GM18505 (cell line): Measurements from ENCODE around the gene HAVCR1.
"Not testable (repeated sequence)": the region's sequence is repeated elsewhere in the genome, so short reads cannot be mapped to it uniquely, and the experiment has no call there.

Experiments
- ATAC-seq: cut with Tn5 transposase; IDR thresholded peaks from one replicate; pipeline ENCODE4 v1.9.1; 2021; ENCODE audit not compliant: unreplicated experiment
- POLR2A ChIP-seq: IDR thresholded peaks from 4 replicates; pipeline ENCODE4 v1.6.1; 2011; ENCODE audit warnings: borderline replicate concordance; ENCODE audit not compliant: insufficient read depth, insufficient read length; ENCODE audit errors: extremely low read depth

The HAVCR1 gene

DNA sequence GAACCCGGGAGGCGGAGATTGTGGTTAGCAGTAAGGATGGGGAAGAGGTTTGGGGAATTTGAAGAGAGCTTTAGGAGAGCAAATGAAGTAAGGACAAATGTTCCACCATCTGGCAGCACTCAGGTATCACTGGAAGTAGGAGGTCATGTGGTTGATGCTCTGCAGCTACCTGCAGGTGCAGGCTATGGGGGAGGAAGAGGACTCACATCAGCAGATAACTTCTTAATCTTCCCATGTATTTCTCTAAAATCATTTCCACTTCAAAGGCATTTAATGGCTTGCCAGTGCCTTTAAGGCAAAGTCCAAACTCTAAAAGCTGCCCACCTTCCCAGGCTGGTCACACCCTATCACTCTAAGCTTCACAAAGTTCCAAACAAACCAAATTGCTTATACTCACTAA is 8.1 kb upstream of the HAVCR1 start:
- no peak for ATAC-seq
- TF ChIP-seq POLR2A: no peak

DNA sequence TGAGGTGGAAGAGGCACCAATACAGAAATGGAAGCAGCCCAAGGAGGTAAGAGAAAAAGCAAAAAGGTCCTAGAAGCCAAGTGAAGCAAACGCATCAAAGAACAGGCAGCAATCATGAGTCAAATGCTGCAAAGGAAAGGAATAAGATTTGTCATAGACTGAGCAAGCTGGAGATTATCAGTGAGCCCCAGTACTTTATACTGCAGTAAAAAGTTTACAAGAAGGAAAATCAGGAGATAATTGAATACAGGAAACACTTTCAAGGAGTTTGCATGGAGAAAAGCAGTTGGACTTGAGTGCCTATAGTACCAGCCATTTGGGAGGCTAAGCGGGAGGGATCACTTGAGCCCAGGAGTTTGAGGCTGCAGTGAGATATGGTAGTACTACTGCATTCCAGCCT is 7.2 kb upstream of the HAVCR1 start:
- TF ChIP-seq POLR2A: no peak
- no peak for ATAC-seq

DNA sequence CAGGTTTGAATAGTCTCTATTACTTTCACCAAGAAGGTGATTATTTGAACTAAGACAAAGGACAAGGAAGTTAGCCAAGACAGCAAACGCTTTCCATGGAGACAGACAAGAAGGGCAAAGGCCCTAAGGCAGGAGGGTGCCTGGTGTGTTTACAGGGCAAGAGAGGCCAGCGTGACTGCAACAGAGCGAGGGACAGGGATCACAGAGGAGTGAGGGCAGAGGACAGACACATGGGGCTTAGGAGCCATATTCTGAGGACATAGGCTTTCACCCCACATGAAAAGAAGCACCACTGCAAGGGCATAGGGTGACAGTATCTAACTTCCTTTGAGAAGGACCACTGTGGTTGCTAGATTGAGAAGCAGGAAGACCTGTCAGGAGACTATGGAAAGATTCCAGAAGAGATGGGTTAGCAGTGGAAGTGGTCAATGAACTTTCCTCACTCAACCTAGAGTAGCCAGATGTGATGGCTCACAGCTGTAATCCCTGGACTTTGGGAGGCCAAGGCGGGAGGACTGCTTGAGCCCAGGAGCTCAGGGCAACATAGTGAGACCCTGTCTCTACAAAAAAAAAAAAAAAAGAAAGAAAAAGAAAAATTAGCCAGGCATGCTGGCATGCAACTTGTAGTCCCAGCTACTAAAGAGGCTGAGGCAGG is 5.0 kb upstream of the HAVCR1 start:
- TF ChIP-seq POLR2A: no peak
- ATAC-seq: no peak

GRCh38 chr5:157059891-157060290 is 975 bp upstream of the HAVCR1 start:
- TF ChIP-seq POLR2A: no peak
- ATAC-seq: no peak

DNA sequence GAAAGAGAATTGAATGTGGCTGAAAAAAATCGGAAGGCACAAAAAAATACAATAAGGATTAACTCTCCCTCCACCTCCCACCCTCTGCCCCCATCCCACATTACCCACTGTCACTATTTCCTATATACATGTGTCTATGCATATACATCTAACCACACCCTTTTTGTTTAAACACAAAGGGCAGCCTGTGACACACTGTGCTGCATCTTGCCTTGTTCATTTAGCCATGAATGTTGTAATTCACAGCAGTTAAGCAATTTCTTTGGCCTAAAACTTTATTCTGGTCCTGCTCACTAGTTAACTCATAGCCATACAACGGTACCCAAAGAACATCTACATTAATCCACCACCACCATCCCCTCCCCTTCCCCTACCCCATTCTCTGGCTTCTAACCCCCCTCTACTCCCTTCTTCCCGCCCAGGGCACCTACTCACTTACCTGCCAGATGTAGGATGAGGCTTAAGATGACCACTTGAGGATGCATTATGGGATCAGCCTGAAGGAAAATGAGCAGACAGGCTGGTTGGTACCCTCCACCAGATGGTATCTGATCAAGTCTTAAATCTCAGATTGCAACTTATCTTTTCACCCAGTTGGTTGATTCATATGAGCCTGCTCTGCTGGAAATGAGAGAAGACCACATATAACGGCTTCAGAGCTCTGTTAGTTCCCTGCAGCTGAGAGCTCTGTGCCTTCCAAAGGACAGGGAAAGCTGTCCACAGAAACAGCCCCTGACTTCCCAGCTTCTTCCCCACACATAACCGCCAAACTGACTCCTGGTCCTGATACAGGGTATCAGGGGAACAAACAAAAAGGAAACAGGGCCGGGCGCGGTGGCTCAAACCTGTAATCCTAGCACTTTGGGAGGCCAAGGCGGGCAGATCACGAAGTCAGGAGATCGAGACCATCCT is 1.2 kb downstream of the HAVCR1 start:
- no peak for ATAC-seq
- no peak for TF ChIP-seq POLR2A

- ATAC-seq: not testable (repeated sequence)
Measured at GRCh38 chr5:157056848-157057247, 2.1 kb downstream of the HAVCR1 start.

GRCh38 chr5:157051604-157052245 is 7.2 kb downstream of the HAVCR1 start:
- TF ChIP-seq POLR2A: no peak
- ATAC-seq: no peak

- ATAC-seq: no peak
- no peak for TF ChIP-seq POLR2A
Measured at GRCh38 chr5:157050050-157050449, 8.9 kb downstream of the HAVCR1 start.

DNA sequence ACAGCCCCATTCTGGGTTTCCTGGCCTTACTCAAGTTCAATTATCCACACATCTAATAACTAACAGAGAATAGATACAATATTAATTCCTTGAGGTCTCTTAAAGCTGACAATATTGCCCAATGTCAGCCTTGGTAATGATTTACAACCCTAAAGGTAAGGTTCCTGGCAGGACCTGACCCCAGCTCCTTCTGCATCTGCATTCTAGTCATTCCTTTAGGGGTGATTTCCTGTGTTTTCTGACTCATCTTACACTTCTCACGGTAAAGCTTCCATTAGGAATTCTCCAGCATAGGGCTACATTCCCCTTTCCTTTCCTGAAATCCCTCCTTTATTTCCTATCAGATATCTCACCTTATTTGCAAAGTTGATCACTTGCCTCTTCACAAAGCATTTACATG is 9.3 kb downstream of the HAVCR1 start:
- no peak for ATAC-seq
- no peak for TF ChIP-seq POLR2A

- no peak for ATAC-seq
- TF ChIP-seq POLR2A: no peak
Measured at GRCh38 chr5:157047898-157048297, 11.0 kb downstream of the HAVCR1 start.

DNA sequence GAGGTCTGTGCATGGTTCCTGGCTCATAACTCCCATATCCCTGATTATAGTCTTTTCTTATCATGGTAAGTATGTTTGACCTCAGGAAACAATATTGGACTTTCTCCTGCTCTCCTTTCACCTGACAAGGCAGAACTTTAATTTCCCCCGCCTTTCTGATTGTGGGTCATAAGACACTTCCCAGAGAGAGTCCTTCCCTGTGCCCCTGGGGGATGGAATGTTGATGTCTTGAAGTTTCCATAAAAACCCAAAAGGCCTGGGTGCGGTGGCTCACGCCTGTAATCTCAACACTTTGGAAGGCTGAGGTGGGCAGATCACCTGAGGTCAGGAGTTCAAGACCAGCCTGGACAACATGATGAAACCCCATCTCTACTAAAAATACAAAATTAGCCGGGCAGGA is 11.9 kb downstream of the HAVCR1 start:
- ATAC-seq: not testable (repeated sequence)

DNA sequence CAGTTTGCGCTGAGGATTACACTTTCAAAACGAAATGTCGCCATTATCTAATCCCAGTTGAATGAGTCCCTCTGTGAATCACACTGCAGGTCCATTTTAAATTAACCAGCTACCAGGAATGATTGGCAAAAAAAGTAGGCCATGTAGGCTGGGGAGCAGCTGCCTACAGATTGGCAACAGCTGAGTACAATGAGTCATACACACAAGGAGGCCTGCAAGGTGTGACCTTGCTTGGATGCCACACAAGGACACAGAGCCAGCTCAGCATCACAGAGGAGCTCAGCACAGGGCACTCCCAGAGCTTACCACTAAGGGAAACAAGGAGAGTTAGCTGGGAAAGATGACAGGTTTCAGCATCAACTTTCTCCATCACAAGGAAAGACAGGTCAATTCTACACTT is 12.9 kb downstream of the HAVCR1 start:
- no peak for ATAC-seq
- no peak for TF ChIP-seq POLR2A

DNA sequence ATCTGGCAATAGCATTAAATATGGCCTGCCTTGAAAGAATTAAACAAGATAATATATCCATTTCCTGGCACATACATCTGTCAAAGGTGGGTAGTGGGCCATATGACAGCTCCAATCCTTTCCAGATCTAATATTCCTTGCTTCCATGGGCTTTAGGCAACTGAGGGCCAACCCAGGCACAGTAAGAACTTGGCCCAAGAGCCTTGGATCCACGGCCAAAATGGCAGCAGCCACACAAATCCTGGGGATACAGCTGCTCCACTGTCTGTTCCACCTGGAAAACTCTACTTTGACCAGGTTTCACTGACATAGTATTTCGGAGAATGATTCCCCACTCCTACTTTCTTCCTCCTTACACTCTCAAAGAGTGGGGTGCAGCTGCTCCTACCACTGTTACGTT is 13.3 kb downstream of the HAVCR1 start:
- no peak for ATAC-seq
- no peak for TF ChIP-seq POLR2A
